HG03095 (cell line): Measurements from ENCODE around the gene TMEM213.

ENCODE experiments used
- ATAC-seq: cut with Tn5 transposase; IDR thresholded peaks from one replicate; pipeline ENCODE4 v1.9.1; 2021; ENCODE audit warnings: moderate library complexity; ENCODE audit not compliant: unreplicated experiment

Gene TMEM213

GRCh38 chr7:138835087-138835486, 37.3 kb downstream of the TMEM213 start:
- no peak for ATAC-seq

GRCh38 chr7:138837627-138838026, 39.8 kb downstream of the TMEM213 start:
- ATAC-seq: no peak

GRCh38 chr7:138838166-138838565, 40.4 kb downstream of the TMEM213 start:
- no peak for ATAC-seq

- no peak for ATAC-seq
These were observed 44.3 kb downstream of the TMEM213 start for GRCh38 chr7:138842111-138842510.

- ATAC-seq: no peak
These were observed 46.1 kb downstream of the TMEM213 start for GRCh38 chr7:138843632-138844580.

GRCh38 chr7:138845711-138846110, 47.9 kb downstream of the TMEM213 start:
- no peak for ATAC-seq

GRCh38 chr7:138848056-138848980, 50.5 kb downstream of the TMEM213 start:
- no peak for ATAC-seq

- no peak for ATAC-seq
These were observed 51.9 kb downstream of the TMEM213 start for GRCh38 chr7:138849701-138850100.

GRCh38 chr7:138852469-138852868, 54.7 kb downstream of the TMEM213 start:
- no peak for ATAC-seq

GRCh38 chr7:138853448-138853847, 55.7 kb downstream of the TMEM213 start:
- ATAC-seq: no peak

GRCh38 chr7:138854115-138854645, 56.4 kb downstream of the TMEM213 start:
- ATAC-seq: no peak

GRCh38 chr7:138857728-138858127, 59.9 kb downstream of the TMEM213 start:
- ATAC-seq: no peak

GRCh38 chr7:138861051-138861450, 63.3 kb downstream of the TMEM213 start:
- ATAC-seq: no peak

GRCh38 chr7:138863931-138864330, 66.1 kb downstream of the TMEM213 start:
- ATAC-seq: no peak

- no peak for ATAC-seq
These were observed 66.9 kb downstream of the TMEM213 start for GRCh38 chr7:138864667-138865066.

GRCh38 chr7:138865843-138866242, 68.0 kb downstream of the TMEM213 start:
- ATAC-seq: no peak

- no peak for ATAC-seq
These were observed 68.6 kb downstream of the TMEM213 start for GRCh38 chr7:138866353-138866752.

GRCh38 chr7:138867744-138868143, 70.0 kb downstream of the TMEM213 start:
- no peak for ATAC-seq

- no peak for ATAC-seq
These were observed 70.9 kb downstream of the TMEM213 start for GRCh38 chr7:138868711-138869110.

GRCh38 chr7:138869353-138869752, 71.6 kb downstream of the TMEM213 start:
- ATAC-seq: no peak

- no peak for ATAC-seq
These were observed 73.4 kb downstream of the TMEM213 start for GRCh38 chr7:138871065-138871813.
